Measurements from ENCODE around the gene SLIT1. TPM values are rescaled to one million over a fixed set of nuclear protein-coding genes. Genes with fewer than 3 reads are reported as not detected.
A peak's percentile ranks its signal among the peaks of the same experiment; 100 is the strongest.

The SLIT1 gene
- total and polyA plus RNA-seq, 2 of the 8 experiments (the other 6 are each of a cell fraction or from before 2014, with no cell fraction given): 0.70 to 0.88 TPM

GRCh38 chr10:97066877-97067555 lies 118.7 kb downstream of the SLIT1 start:
- Histone ChIP-seq H2BK15ac (ENCODE audit: low read length) (no peak overlapping the region), H3K9me3 (ENCODE audit: insufficient read depth in 2 of 2, low read depth in 1 of 2, low read length in 1 of 2) (0 out of 4 replicates have a peak, but pooled peaks cover 0 to 3% of the 10 kb centered on the region in 2 experiments), H2BK20ac (ENCODE audit: low read length) (no peak overlapping the region), H3K79me2 (ENCODE audit: control insufficient read depth in 1 of 2, insufficient read depth in 2 of 2, low read length in 2 of 2) (no peaks in the 10 kb centered on the region), H2AK5ac (ENCODE audit: low read depth, low read length) (0 out of 2 replicates have a peak overlapping the region, but pooled peaks have one; percentile 3), H4K91ac (replicated peaks; ENCODE audit: insufficient read length, low read length) (no peak overlapping the region), H3K23ac (ENCODE audit: insufficient read length) (no peak overlapping the region), H4K8ac (ENCODE audit: extremely low read depth, insufficient read depth, low read length) (no peak overlapping the region), H3K27ac (ENCODE audit: low read depth, low read length) (no peak overlapping the region), H3K79me1 (ENCODE audit: low read depth, low read length) (no peaks in the 10 kb centered on the region), H3K27me3 (replicated peaks in 1 of 4; ENCODE audit: control insufficient read depth in 3 of 4, extremely low read depth in 1 of 4, insufficient read depth in 3 of 4, low read length in 3 of 4) (no peaks in the 10 kb centered on the region; a peak in 1 of 7 replicates), H3K9ac (replicated peaks in 1 of 4; ENCODE audit: extremely low read depth in 1 of 4, low read depth in 3 of 4, low read length in 3 of 4) (no peak overlapping the region), H3K4me2 (ENCODE audit: insufficient read depth in 1 of 2, low read depth in 2 of 2, low read length in 2 of 2) (no peak overlapping the region), H2BK5ac (ENCODE audit: low read depth, low read length) (no peak overlapping the region), H3K18ac (ENCODE audit: extremely low read depth, low read length) (no peak overlapping the region), H3K4me1 (replicated peaks in 1 of 4; ENCODE audit: control insufficient read depth in 3 of 4, insufficient read depth in 4 of 4, low read length in 3 of 4) (peaks cover 0 to 12% (median 7%) of the 10 kb centered on the region in 4 experiments; a peak in 5 of 7 replicates), H3K14ac (ENCODE audit: insufficient read length) (no peak overlapping the region), H3K23me2 (ENCODE audit: low read depth, low read length) (no peaks in the 10 kb centered on the region), H2BK12ac (ENCODE audit: low read depth, low read length) (peak overlapping the region; percentile 12; the same call in 1 of the 2 replicates), H4K5ac (ENCODE audit: insufficient read length, low read depth, low read length) (no peak overlapping the region), H3K36me3 (ENCODE audit: control insufficient read depth in 2 of 4, insufficient read depth in 4 of 4, low read length in 3 of 4) (no peaks in the 10 kb centered on the region), H2AFZ (ENCODE audit: low read length) (no peak overlapping the region), H3K4ac (replicated peaks; ENCODE audit: insufficient read length, low read depth, low read length) (no peak overlapping the region), H3K4me3 (ENCODE audit: extremely low read depth in 1 of 4, insufficient read depth in 2 of 4, low read depth in 3 of 4, low read length in 4 of 4) (no peak overlapping the region), H4K20me1 (replicated peaks in 1 of 2; ENCODE audit: control insufficient read depth in 1 of 2, insufficient read depth in 2 of 2, low read length in 2 of 2) (no peaks in the 10 kb centered on the region), H2BK120ac (replicated peaks; ENCODE audit: low read depth, low read length) (no peak overlapping the region), H3K56ac (replicated peaks; ENCODE audit: insufficient read length, low read depth, low read length) (no peak overlapping the region)
- whole genome bisulfite sequencing, 2 experiments (ENCODE audit: extremely low coverage in 1 of 2, insufficient coverage in 1 of 2, insufficient read length in 1 of 2, insufficient replicate concordance in 2 of 2, low coverage in 1 of 2, low lambda C conversion rate in 2 of 2, missing lambda C conversion rate in 1 of 2): 85% methylated on average over 12 of the region's 13 CpGs; no CpG with 5 or more reads in 1 of the 2 experiments
- DNase-seq (ENCODE audit: low read depth in 1 of 2, low spot score in 2 of 2) (no peak), FAIRE-seq (no peak)
- ChIA-PET POLR2A (ENCODE audit: partially characterized antibody) (interaction anchor here (0.5 to 1.5 kb wide), 3 partner anchors 39 to 222 kb away, joined by 3 read pairs; no protein-coding TSS in a partner anchor), CTCF (ENCODE audit: partially characterized antibody) (interaction anchor here (0.7 to 42.3 kb wide), 15 partner anchors 9 to 388 kb away, joined by 3 to 1348 read pairs (median 5); partner anchors contain the start of gene SLIT1)
- TF ChIP-seq TAF7 (optimal IDR thresholded peaks at IDR 0.05; ENCODE audit: borderline replicate concordance, low read depth, low read length) (no peak), JUND (IDR thresholded peaks at IDR 0.05; ENCODE audit: low read length) (no peak), BCL11A (IDR thresholded peaks at IDR 0.05; ENCODE audit: low read depth in 2 of 2, low read length in 2 of 2) (no peak), RFX5 (IDR thresholded peaks at IDR 0.05; ENCODE audit: borderline replicate concordance, low read depth, low read length) (no peak), TBP (IDR thresholded peaks at IDR 0.05; ENCODE audit: low read depth, low read length) (no peak), HDAC2 (IDR thresholded peaks at IDR 0.05; ENCODE audit: borderline replicate concordance in 1 of 2, low read depth in 2 of 2, low read length in 2 of 2) (no peak), RBBP5 (IDR thresholded peaks at IDR 0.05; ENCODE audit: borderline replicate concordance, low read depth, low read length) (no peak), ATF3 (IDR thresholded peaks at IDR 0.05; ENCODE audit: insufficient read depth, low read depth, low read length) (no peak), E2F6 (IDR thresholded peaks at IDR 0.05) (no peak), NRF1 (IDR thresholded peaks at IDR 0.05; ENCODE audit: low read depth, low read length) (no peak)

Measured in H1 (cell line).